ENCODE results near the gene LRRC63.

Gene LRRC63

GRCh38 chr13:46192412-46192811, 19.3 kb upstream of the LRRC63 start:
- no peak for TF ChIP-seq CTCF (IDR thresholded peaks at IDR 0.05; ENCODE audit: control insufficient read depth, extremely low read depth, insufficient read depth)
- no peak overlapping the region for H3K4me3 ChIP-seq (ENCODE audit: low read depth, low read length)
- DNase-seq (ENCODE audit: low read depth), result no peak

- no peak overlapping the region for H3K4me3 ChIP-seq (ENCODE audit: low read depth, low read length)
- DNase-seq (ENCODE audit: low read depth), result no peak
- TF ChIP-seq CTCF (IDR thresholded peaks at IDR 0.05; ENCODE audit: control insufficient read depth, extremely low read depth, insufficient read depth), result no peak
These were observed 16.7 kb upstream of the LRRC63 start for GRCh38 chr13:46195016-46195415.

- DNase-seq (ENCODE audit: low read depth), result no peak
- no peak overlapping the region for H3K4me3 ChIP-seq (ENCODE audit: low read depth, low read length)
- TF ChIP-seq CTCF (IDR thresholded peaks at IDR 0.05; ENCODE audit: control insufficient read depth, extremely low read depth, insufficient read depth), result no peak
These were observed 14.3 kb upstream of the LRRC63 start for GRCh38 chr13:46197299-46198048.

GRCh38 chr13:46198696-46199193, 13.0 kb upstream of the LRRC63 start:
- no peak for TF ChIP-seq CTCF (IDR thresholded peaks at IDR 0.05; ENCODE audit: control insufficient read depth, extremely low read depth, insufficient read depth)
- no peak overlapping the region for H3K4me3 ChIP-seq (ENCODE audit: low read depth, low read length)
- no peak for DNase-seq (ENCODE audit: low read depth)

GRCh38 chr13:46202188-46202795, 9.4 kb upstream of the LRRC63 start:
- TF ChIP-seq CTCF (IDR thresholded peaks at IDR 0.05; ENCODE audit: control insufficient read depth, extremely low read depth, insufficient read depth), result no peak
- DNase-seq (ENCODE audit: low read depth), result no peak
- no peak overlapping the region for H3K4me3 ChIP-seq (ENCODE audit: low read depth, low read length)

GRCh38 chr13:46202966-46203365, 8.8 kb upstream of the LRRC63 start:
- TF ChIP-seq CTCF (IDR thresholded peaks at IDR 0.05; ENCODE audit: control insufficient read depth, extremely low read depth, insufficient read depth), result no peak
- H3K4me3 ChIP-seq (ENCODE audit: low read depth, low read length), result no peak overlapping the region
- no peak for DNase-seq (ENCODE audit: low read depth)
